T-helper 2 cell treated with Interferon-gamma antibody and Interleukin-4, amounts not matched to agents 100 ng/mL and 5 ng/mL, for 36 hours (primary cell): Measurements from ENCODE around the gene ATG13. TPM values are rescaled to one million over a fixed set of nuclear protein-coding genes. Genes with fewer than 3 reads are reported as not detected.

Source experiments
- intact Hi-C: fragments of 100-400 bp; cut with micrococcal nuclease; formaldehyde crosslinking; loops from one replicate; pipeline ENCODE4 v1.15.1; 2023
- total RNA-seq: library from RNA; stranded (reverse); gene quantifications from 2 replicates; pipeline ENCODE4 v1.2.3, GENCODE V29; 2022

ATG13 gene
- total RNA-seq, 1 donor from 2014 or later: 62.2 TPM

DNA sequence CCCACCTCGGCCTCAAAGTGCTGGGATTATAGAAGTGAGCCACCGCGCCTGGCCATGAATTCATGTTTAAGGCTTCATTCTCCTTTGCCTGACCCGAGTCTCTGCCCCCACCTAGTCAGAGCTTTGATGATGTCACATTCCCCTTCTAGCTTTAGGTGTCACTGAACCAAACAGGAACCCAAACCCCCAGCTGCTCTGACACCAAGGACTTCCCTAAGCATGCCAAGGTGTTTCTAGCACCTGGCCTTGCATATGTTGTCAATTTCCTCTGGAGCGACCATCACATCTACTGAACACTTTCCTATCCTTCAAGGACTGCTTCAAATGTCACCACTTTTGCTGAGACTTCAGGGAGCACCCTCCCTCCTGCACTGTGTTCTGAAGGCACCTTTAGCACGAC, 103.9 kb downstream of the ATG13 start:
- intact Hi-C loops: no loop called here

DNA sequence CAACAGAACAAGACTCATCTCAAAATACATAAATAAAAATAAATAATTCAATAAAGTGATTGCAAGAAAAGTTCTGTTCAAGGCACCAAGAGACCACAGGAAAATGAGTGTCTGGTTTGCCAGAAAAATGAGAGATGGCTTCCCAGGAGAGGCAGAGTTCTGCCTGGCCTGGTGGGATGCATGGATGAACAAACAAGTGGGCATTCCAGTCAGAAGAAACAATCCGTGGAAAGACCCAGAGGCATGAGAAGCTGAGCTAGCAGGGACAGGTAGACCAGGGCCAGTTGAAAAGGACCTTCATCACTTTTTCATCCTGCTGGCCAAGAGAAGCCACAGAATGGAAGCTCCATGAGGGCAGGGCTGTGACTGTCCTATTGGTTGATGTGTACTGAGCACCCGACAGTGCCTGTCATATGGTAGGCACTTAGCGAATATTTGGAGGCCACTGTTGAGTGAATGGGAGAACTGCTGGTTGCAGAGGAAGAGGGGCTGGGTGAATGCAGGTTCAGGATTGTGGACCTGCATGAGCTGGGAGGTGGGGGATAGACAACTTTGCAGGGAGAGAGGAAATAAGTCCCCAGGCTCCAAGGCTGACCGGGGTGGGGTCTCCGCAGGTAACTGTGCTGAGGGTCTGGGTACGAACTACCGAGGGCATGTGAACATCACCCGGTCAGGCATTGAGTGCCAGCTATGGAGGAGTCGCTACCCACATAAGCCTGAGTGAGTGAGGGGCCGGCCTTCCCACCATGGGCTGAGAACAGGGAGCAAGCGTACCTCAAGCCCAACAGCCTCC, 105.4 kb downstream of the ATG13 start:
- intact Hi-C loops: no loop called here

DNA sequence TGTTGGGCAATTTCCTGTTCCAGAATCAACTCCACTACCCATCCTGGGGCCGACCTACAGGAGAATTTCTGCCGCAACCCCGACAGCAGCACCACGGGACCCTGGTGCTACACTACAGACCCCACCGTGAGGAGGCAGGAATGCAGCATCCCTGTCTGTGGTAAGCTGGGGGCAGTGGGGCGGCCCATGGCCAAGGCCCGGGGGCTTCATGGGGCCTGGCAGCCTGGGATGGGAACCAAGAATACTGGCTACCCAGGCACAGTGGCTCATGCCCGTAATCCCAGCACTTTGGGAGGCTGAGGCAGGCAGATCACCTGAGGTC, 106.0 kb downstream of the ATG13 start:
- intact Hi-C loops: no loop called here

DNA sequence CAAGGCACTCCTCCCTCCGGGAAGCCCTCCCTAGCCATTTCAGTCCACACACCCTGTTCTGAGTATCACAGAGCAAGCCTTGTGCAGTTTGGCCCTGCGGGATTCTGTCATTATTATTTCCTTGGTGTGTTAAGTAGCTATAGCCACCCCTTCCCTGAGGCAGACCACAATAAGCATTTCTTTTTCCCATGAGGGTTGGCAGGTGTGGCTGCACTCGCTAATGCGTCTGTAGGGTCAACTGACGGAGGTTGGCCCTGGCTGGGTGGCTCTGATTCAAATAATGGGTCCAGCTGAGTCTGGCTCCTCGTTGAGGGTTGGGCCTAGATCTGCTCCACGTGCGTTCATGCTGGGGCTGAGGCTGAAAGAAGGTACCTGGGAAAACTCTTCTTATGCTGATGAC, 106.7 kb downstream of the ATG13 start:
- intact Hi-C loops: no loop called here

Other genes with a start within 250 kb of the ATG13 start
- 3.0 and 4.4 TPM in 2 replicates for gene MDK, start 235.9 kb upstream of the ATG13 start, total RNA-seq
- gene CHRM4, start 225.8 kb upstream of the ATG13 start, total RNA-seq: 0.25 and 0.27 TPM in 2 replicates
- gene AMBRA1, start 23.5 kb upstream of the ATG13 start, total RNA-seq: 37.8 and 38.5 TPM in 2 replicates
- 6.3 and 7.4 TPM in 2 replicates for gene HARBI1, start 326 bp upstream of the ATG13 start, total RNA-seq
- gene ARHGAP1, start 83.1 kb downstream of the ATG13 start, total RNA-seq: 77.0 and 87.5 TPM in 2 replicates
- 12.3 and 15.8 TPM in 2 replicates for gene ZNF408, start 83.5 kb downstream of the ATG13 start, total RNA-seq
- 0.20 TPM in 1 of 2 replicates, not detected in the other for gene F2, start 101.7 kb downstream of the ATG13 start, total RNA-seq
- gene CKAP5, start 228.7 kb downstream of the ATG13 start, total RNA-seq: 135 and 137 TPM in 2 replicates